Measurements from ENCODE around the gene SIK1. TPM values are rescaled to one million over a fixed set of nuclear protein-coding genes. Genes with fewer than 3 reads are reported as not detected.
A peak's percentile ranks its signal among the peaks of the same experiment; 100 is the strongest.

The SIK1 gene
- total RNA-seq, 3 donors from 2014 or later (not counting 1 experiment from before 2014, with no cell fraction given), result 201 to 382 (median 203) TPM

DNA sequence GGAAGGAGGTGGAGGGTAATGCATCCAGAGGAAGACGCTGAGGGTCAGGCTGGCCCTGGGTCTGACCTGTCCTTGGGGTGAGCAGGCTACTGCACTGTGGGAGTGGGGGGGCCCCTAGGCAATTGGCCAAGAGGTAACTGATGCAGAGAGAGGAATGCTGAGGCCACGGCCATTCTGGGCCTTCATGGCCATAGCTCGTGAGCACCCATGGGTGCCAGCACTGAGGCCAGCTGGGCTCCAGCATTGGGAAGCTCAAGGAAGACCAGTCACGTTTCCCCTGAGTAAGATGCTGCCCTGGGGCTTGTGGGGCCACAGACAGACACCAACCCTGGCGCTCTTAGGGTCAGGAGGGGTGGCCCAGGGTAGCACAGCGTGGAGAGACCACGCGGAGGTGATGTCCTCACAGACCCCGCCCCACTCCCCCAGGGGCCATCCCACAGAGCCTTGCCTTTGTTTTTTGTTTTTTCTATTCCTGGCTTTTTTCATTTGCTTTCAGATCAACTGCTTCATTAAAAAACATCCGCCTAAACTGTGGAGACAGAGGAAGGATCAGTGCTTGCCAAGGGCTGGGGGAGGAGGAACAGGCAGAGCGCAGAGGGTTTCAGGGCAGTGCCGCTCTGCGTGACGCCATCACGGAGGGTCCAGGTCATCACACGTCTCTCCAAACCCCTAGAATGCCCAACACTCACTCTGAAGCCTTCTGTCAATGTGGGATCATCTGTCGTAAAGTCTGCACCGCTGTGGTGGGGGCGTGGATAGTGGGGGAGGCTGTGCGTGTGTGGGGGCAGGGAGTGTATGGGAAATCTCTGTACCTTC lies 61.1 kb downstream of the SIK1 start:
- WGBS (ENCODE audit: insufficient coverage), result 88% methylated on average over 20 of the region's 20 CpGs
- Histone ChIP-seq H3K9me3 (ENCODE audit: control insufficient read depth, insufficient read depth, low read length) (no peaks in the 10 kb centered on the region), H3K4me1 (ENCODE audit: control insufficient read depth, insufficient read depth, low read length) (peaks cover 32% of the 10 kb centered on the region), H3K36me3 (ENCODE audit: control insufficient read depth, insufficient read depth, low read length) (no peaks in the 10 kb centered on the region), H3K27ac (ENCODE audit: low read length) (no peak overlapping the region), H3K27me3 (ENCODE audit: control insufficient read depth, insufficient read depth, low read length) (no peaks in the 10 kb centered on the region), H3K4me3 (ENCODE audit: low read length) (no peak overlapping the region)
- intact Hi-C loops (cut with micrococcal nuclease), result no loop called here
- no peak overlapping the region for H3K4me3 Mint-ChIP-seq
- no peaks in the 10 kb centered on the region for H3K36me3 Mint-ChIP-seq
- H3K9me3 Mint-ChIP-seq, result no peaks in the 10 kb centered on the region
- peaks cover 26% of the 10 kb centered on the region in 2 donors for H3K4me1 Mint-ChIP-seq
- H3K27me3 Mint-ChIP-seq (ENCODE audit: low read depth in 2 of 2), result peaks cover 0 to 2% of the 10 kb centered on the region in 2 donors
- TF ChIP-seq, protein P1, sequence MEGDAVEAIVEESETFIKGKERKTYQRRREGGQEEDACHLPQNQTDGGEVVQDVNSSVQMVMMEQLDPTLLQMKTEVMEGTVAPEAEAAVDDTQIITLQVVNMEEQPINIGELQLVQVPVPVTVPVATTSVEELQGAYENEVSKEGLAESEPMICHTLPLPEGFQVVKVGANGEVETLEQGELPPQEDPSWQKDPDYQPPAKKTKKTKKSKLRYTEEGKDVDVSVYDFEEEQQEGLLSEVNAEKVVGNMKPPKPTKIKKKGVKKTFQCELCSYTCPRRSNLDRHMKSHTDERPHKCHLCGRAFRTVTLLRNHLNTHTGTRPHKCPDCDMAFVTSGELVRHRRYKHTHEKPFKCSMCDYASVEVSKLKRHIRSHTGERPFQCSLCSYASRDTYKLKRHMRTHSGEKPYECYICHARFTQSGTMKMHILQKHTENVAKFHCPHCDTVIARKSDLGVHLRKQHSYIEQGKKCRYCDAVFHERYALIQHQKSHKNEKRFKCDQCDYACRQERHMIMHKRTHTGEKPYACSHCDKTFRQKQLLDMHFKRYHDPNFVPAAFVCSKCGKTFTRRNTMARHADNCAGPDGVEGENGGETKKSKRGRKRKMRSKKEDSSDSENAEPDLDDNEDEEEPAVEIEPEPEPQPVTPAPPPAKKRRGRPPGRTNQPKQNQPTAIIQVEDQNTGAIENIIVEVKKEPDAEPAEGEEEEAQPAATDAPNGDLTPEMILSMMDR (IDR thresholded peaks at IDR 0.05), result no peak
- DNase-seq (no peak), ATAC-seq (no peak)
- no peak overlapping the region for H3K27ac Mint-ChIP-seq

DNA sequence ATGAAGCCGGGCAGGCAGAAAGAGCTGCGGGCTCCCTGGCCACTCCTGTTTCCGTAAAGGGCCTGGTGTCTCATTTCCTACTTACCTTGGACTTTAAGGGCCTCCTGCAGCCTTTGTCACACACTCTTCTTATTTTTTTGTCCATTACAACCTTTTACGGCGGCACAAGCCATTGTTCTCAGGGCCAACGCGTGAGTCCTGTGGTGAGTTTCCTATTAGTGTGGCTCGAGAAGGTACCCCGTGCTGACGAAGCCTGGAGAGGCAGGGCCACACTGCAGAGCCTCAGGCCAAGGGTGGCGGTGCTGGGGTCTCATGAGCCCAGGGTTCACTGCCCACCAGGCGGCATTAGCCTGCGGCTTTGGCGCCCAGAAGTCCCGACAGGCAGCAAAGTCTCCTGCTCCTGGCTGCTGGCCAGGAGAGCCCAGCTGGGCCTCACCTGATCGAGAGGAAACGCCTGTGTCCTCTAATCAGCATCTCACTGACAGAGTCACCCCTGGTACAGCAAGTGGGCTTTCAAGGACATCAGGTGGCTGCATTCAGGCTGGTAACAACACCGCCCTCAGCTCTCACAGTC lies 62.0 kb downstream of the SIK1 start:
- Histone ChIP-seq H3K9me3 (ENCODE audit: control insufficient read depth, insufficient read depth, low read length) (no peaks in the 10 kb centered on the region), H3K4me3 (ENCODE audit: low read length) (no peak overlapping the region), H3K36me3 (ENCODE audit: control insufficient read depth, insufficient read depth, low read length) (no peaks in the 10 kb centered on the region)

More for the DNA sequence above, 62.0 kb downstream of the SIK1 start:
- Mint-ChIP-seq H3K9me3 (no peaks in the 10 kb centered on the region), H3K4me1 (peaks cover 26 to 27% of the 10 kb centered on the region in 2 donors), H3K27me3 (ENCODE audit: low read depth in 2 of 2) (peaks cover 0 to 2% of the 10 kb centered on the region in 2 donors), H3K36me3 (no peaks in the 10 kb centered on the region), H3K27ac (peak overlapping the region; percentile 25 to 52), H3K4me3 (no peak overlapping the region)
- intact Hi-C loops (cut with micrococcal nuclease), result no loop called here
- Histone ChIP-seq H3K27me3 (ENCODE audit: control insufficient read depth, insufficient read depth, low read length) (no peaks in the 10 kb centered on the region), H3K27ac (ENCODE audit: low read length) (no peak overlapping the region), H3K4me1 (ENCODE audit: control insufficient read depth, insufficient read depth, low read length) (peaks cover 33% of the 10 kb centered on the region)
- no peak for ATAC-seq
- 88% methylated on average over 18 of the region's 18 CpGs for WGBS (ENCODE audit: insufficient coverage)
- TF ChIP-seq, protein P1 (IDR thresholded peaks at IDR 0.05), result no peak
- no peak for DNase-seq

Other genes with a start within 250 kb of the SIK1 start
- gene HSF2BP, start 232.4 kb upstream of the SIK1 start, total RNA-seq, result under 1 TPM in 2 of 3 donors, not detected in 1; 0.33 to 0.39 TPM
- gene RRP1B, start 232.4 kb upstream of the SIK1 start, total RNA-seq, result 10 to 100 TPM; 18.1 to 28.4 (median 25.0) TPM